Germinal center (tissue), 1 donor: Measurements from ENCODE around the gene CDH15.
"Not testable (repeated sequence)": the region's sequence is repeated elsewhere in the genome, so short reads cannot be mapped to it uniquely, and the experiment has no call there.

Experiments
- DNase-seq: peaks from one replicate; pipeline ENCODE4 v3.0.0; 2012; ENCODE audit warnings: mixed read lengths, low spot score

Gene CDH15

GRCh38 chr16:89233678-89234490, 62.3 kb downstream of the CDH15 start:
- no peak for DNase-seq

GRCh38 chr16:89237733-89238132, 66.2 kb downstream of the CDH15 start:
- no peak for DNase-seq

GRCh38 chr16:89241187-89242007, 69.8 kb downstream of the CDH15 start:
- peak; percentile 76 for DNase-seq

GRCh38 chr16:89242795-89243200, 71.2 kb downstream of the CDH15 start:
- DNase-seq, result no peak

- no peak for DNase-seq
These were observed 72.1 kb downstream of the CDH15 start for GRCh38 chr16:89243664-89244063.

GRCh38 chr16:89244264-89244663, 72.7 kb downstream of the CDH15 start:
- DNase-seq, result not testable (repeated sequence)

GRCh38 chr16:89244754-89245153, 73.2 kb downstream of the CDH15 start:
- DNase-seq, result no peak
